Measurements from ENCODE around the gene BIRC5.
A peak's percentile ranks its signal among the peaks of the same experiment; 100 is the strongest.

The BIRC5 gene

GRCh38 chr17:78184351-78184750 lies 29.7 kb upstream of the BIRC5 start:
- H3K4me3 ChIP-seq (ENCODE audit: low read depth, low read length) = no peak overlapping the region
- no peak for TF ChIP-seq CTCF (IDR thresholded peaks at IDR 0.05; ENCODE audit: insufficient read depth, low read depth, low read length, missing control alignments)
- no peak for DNase-seq (ENCODE audit: low read depth)

- no peak for TF ChIP-seq CTCF (IDR thresholded peaks at IDR 0.05; ENCODE audit: insufficient read depth, low read depth, low read length, missing control alignments)
- DNase-seq (ENCODE audit: low read depth) = no peak
- H3K4me3 ChIP-seq (ENCODE audit: low read depth, low read length) = no peak overlapping the region
Observed at GRCh38 chr17:78184868-78185267, 29.2 kb upstream of the BIRC5 start.

GRCh38 chr17:78185981-78186691 lies 27.9 kb upstream of the BIRC5 start:
- peak overlapping the region; percentile 75 for H3K4me3 ChIP-seq (ENCODE audit: low read depth, low read length)
- TF ChIP-seq CTCF (IDR thresholded peaks at IDR 0.05; ENCODE audit: insufficient read depth, low read depth, low read length, missing control alignments) = no peak
- peak; percentile 56 for DNase-seq (ENCODE audit: low read depth)

GRCh38 chr17:78186692-78187595 lies 27.1 kb upstream of the BIRC5 start, which contains the start of the genes AFMID and TK1:
Gene AFMID, plus strand, starts transcription at chr17:78187362. Its CDS starts 9 bp downstream, at chr17:78187371.
Gene TK1, minus strand, starts transcription at chr17:78187052. Its CDS starts 58 bp downstream, at chr17:78186994.
- peak within 1 kb of the TSS; percentile 94 for H3K4me3 ChIP-seq (ENCODE audit: low read depth, low read length)
- DNase-seq (ENCODE audit: low read depth) = peak; percentile 99
- TF ChIP-seq CTCF (IDR thresholded peaks at IDR 0.05; ENCODE audit: insufficient read depth, low read depth, low read length, missing control alignments) = peak; percentile 26

GRCh38 chr17:78196716-78197115 lies 17.3 kb upstream of the BIRC5 start:
- no peak for TF ChIP-seq CTCF (IDR thresholded peaks at IDR 0.05; ENCODE audit: insufficient read depth, low read depth, low read length, missing control alignments)
- DNase-seq (ENCODE audit: low read depth) = no peak
- no peak overlapping the region for H3K4me3 ChIP-seq (ENCODE audit: low read depth, low read length)

- no peak overlapping the region for H3K4me3 ChIP-seq (ENCODE audit: low read depth, low read length)
- DNase-seq (ENCODE audit: low read depth) = no peak
- TF ChIP-seq CTCF (IDR thresholded peaks at IDR 0.05; ENCODE audit: insufficient read depth, low read depth, low read length, missing control alignments) = no peak
Observed at GRCh38 chr17:78197147-78197832, 16.8 kb upstream of the BIRC5 start.

All from GM12865 (cell line).